Lung (tissue), 12 donors: Measurements from ENCODE around the gene LPGAT1. TPM values are rescaled to one million over a fixed set of nuclear protein-coding genes. Genes with fewer than 3 reads are reported as not detected.

Experiments
- ATAC-seq: fragments of 200-7000 bp; cut with Tn5 transposase; one replicate; pipeline ENCODE4 v1.9.1; 2020; ENCODE audit warnings: moderate number of reproducible peaks; ENCODE audit not compliant: insufficient read depth, low FRiP score
- DNase-seq, 3 donors: peaks; one replicate each; pipeline ENCODE4 v3.0.0-alpha.2; 2013 to 2017
- H3K27ac ChIP-seq, 2 donors: one replicate each; pipeline ENCODE4 v1.5.1; 2013; ENCODE audit warnings: mild to moderate bottlenecking in 2 of 2, moderate library complexity in 2 of 2, control low read depth in 1 of 2, inconsistent platforms in 1 of 2, low read depth in 1 of 2, low read length in 1 of 2
- H3K27me3 ChIP-seq, 3 donors: one replicate each; pipeline ENCODE4 v1.5.1; 2013; ENCODE audit warnings: low read length in 2 of 3; ENCODE audit not compliant: control insufficient read depth in 3 of 3, insufficient read depth in 3 of 3
- H3K36me3 ChIP-seq, 4 donors: one replicate each; pipeline ENCODE4 v1.5.1; 2013; ENCODE audit warnings: low read length in 4 of 4, mild to moderate bottlenecking in 1 of 4, moderate library complexity in 1 of 4; ENCODE audit not compliant: control insufficient read depth in 4 of 4, insufficient read depth in 4 of 4
- H3K4me1 ChIP-seq, 5 donors: one replicate each; pipeline ENCODE4 v1.5.1; 2013; ENCODE audit warnings: low read length in 5 of 5, mild to moderate bottlenecking in 2 of 5, moderate library complexity in 1 of 5; ENCODE audit not compliant: control insufficient read depth in 5 of 5, insufficient read depth in 5 of 5
- H3K4me3 ChIP-seq: one replicate; pipeline ENCODE4 v1.5.1; 2013; ENCODE audit warnings: mild to moderate bottlenecking, control low read depth, moderate library complexity
- H3K9ac ChIP-seq, 2 donors: one replicate each; pipeline ENCODE4 v1.5.1; 2013; ENCODE audit warnings: low read length in 2 of 2, control low read depth in 1 of 2; ENCODE audit not compliant: insufficient read depth in 1 of 2
- H3K9me3 ChIP-seq, 4 donors: one replicate each; pipeline ENCODE4 v1.5.1; 2013; ENCODE audit warnings: low read length in 3 of 4, mild to moderate bottlenecking in 1 of 4, moderate library complexity in 1 of 4; ENCODE audit not compliant: control insufficient read depth in 4 of 4, insufficient read depth in 3 of 4
- CTCF ChIP-seq: IDR thresholded peaks from 2 replicates; pipeline ENCODE4 v1.5.1; 2012; ENCODE audit warnings: mild to moderate bottlenecking; ENCODE audit errors: control extremely low read depth, extremely low read depth
- WGBS, 2 donors: extraction: QIAGEN DNeasy Blood & Tissue Kit; methylation state at CpG; one replicate each; pipeline ENCODE4 v1.1.7; 2013; 5-methylcytosine and 5-hydroxymethylcytosine counted together
- polyA plus RNA-seq, 2 donors: library from polyadenylated mRNA; stranded (reverse); fragments of 200-250 nt; gene quantifications; one replicate each; pipeline ENCODE4 v1.2.1, GENCODE V29; 2013
- total RNA-seq, 2 donors: library from RNA; depleted of rRNA in 1 of 2; stranded (reverse); fragments of >200 nt in 1 of 2; gene quantifications; one replicate each; pipeline ENCODE4 v1.2.1, GENCODE V29; 2014 to 2021
- donor health status: control.
- donor health status: control.
- donor health status: Bipolar disorder and iron deficiency.
- donor health status: healthy.
- donor health status: DM: yes; HTN: yes; CAD: no.

LPGAT1 gene
- total and polyA plus RNA-seq, 4 donors = 4.9 to 41.9 (median 25.5) TPM

GRCh38 chr1:211708926-211709325 is 121.6 kb downstream of the LPGAT1 start:
- Histone ChIP-seq H3K36me3 (no peaks in the 10 kb centered on the region), H3K4me3 (no peak overlapping the region), H3K27me3 (no peaks in the 10 kb centered on the region), H3K4me1 (no peaks in the 10 kb centered on the region), H3K9me3 (peaks cover 0 to 4% (median 0%) of the 10 kb centered on the region in 4 donors), H3K9ac (no peak overlapping the region), H3K27ac (no peak overlapping the region)
- DNase-seq (no peak), ATAC-seq (no peak)
- no peak for TF ChIP-seq CTCF
- WGBS, 2 donors = 89 to 94% methylated on average over 4 of the region's 4 CpGs

- no peaks in the 10 kb centered on the region for H3K36me3 ChIP-seq
- no peak overlapping the region for H3K9ac ChIP-seq
- ATAC-seq (no peak), DNase-seq (no peak)
- H3K9me3 ChIP-seq = peaks cover 0 to 4% (median 0%) of the 10 kb centered on the region in 4 donors
- WGBS, 2 donors = 89 to 96% methylated on average over 6 of the region's 6 CpGs
- H3K4me1 ChIP-seq = no peaks in the 10 kb centered on the region
- no peak overlapping the region for H3K27ac ChIP-seq
- H3K4me3 ChIP-seq = no peak overlapping the region
- H3K27me3 ChIP-seq = no peaks in the 10 kb centered on the region
- TF ChIP-seq CTCF = no peak
Measured at GRCh38 chr1:211708006-211708405, 122.6 kb downstream of the LPGAT1 start.

GRCh38 chr1:211705467-211706091 is 125.0 kb downstream of the LPGAT1 start:
- Histone ChIP-seq H3K9me3 (peaks cover 0 to 3% (median 0%) of the 10 kb centered on the region in 4 donors), H3K9ac (no peak overlapping the region), H3K4me1 (no peaks in the 10 kb centered on the region), H3K27me3 (peaks cover 0 to 11% (median 0%) of the 10 kb centered on the region in 3 donors), H3K27ac (no peak overlapping the region), H3K4me3 (no peak overlapping the region), H3K36me3 (no peaks in the 10 kb centered on the region)
- DNase-seq (peak in 2 of 3 donors; percentile 32 to 58), ATAC-seq (no peak)
- no peak for TF ChIP-seq CTCF
- 75 to 78% methylated on average over 6 of the region's 6 CpGs for WGBS, 2 donors

GRCh38 chr1:211704543-211704942 is 126.0 kb downstream of the LPGAT1 start:
- ATAC-seq = no peak
- peaks cover 0 to 3% (median 0%) of the 10 kb centered on the region in 4 donors for H3K9me3 ChIP-seq

More at GRCh38 chr1:211704543-211704942, 126.0 kb downstream of the LPGAT1 start:
- no peaks in the 10 kb centered on the region for H3K36me3 ChIP-seq
- H3K9ac ChIP-seq = no peak overlapping the region
- H3K4me1 ChIP-seq = no peaks in the 10 kb centered on the region
- TF ChIP-seq CTCF = no peak
- no peak for DNase-seq
- peaks cover 0 to 18% (median 0%) of the 10 kb centered on the region in 3 donors for H3K27me3 ChIP-seq
- H3K4me3 ChIP-seq = no peak overlapping the region
- H3K27ac ChIP-seq = no peak overlapping the region
- 94 to 100% methylated on average over 3 of the region's 3 CpGs for WGBS, 2 donors
